Measurements from ENCODE around the gene OS9.
"Not testable (repeated sequence)": the region's sequence is repeated elsewhere in the genome, so short reads cannot be mapped to it uniquely, and the experiment has no call there.

Gene OS9

DNA sequence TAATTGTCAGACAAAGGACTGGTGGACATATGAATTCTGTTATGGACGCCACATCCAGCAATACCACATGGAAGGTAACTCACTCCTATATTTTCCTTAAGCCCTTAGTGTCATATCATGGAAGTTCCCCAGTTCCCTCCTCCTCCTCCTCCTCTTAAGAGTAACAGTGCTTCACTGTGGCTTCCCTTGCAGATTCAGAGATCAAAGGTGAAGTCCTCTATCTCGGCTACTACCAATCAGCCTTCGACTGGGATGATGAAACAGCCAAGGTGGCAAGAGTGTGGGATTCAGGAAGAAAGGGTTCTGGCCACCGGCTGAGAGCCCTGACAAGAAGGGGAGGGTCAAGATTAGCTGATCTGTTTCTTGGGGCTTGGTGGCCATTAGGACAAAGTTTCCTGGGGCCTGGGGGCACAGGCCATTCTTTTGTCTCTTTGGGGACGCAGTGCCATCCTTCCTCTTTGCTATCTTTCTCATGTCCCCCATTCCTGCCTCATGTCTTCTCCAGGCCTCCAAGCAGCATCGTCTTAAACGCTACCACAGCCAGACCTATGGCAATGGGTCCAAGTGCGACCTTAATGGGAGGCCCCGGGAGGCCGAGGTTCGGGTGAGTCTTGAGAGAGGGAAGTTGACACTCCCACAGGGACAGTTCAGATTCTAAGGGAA is 2.0 kb downstream of the OS9 start:
- no peak for DNase-seq

DNA sequence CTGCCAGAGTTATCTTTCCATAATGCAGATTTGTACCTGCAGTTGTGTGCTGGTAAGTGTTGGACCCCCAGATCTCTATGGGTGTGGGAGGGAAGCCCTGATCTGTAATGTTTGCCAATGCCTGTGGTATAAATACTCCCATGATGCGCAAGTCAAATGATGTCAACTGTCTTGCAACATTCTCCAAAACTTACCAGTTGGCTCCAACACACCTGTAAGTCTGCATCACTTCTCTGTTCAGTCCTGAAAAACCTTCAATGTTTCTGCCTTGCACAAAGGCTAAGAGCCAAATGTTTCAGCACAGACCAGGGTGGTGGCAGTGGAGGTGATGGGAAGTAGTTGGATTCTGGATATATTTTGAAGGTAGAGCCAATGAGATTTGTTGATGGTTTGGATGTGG is 3.1 kb downstream of the OS9 start:
- DNase-seq, result no peak

DNA sequence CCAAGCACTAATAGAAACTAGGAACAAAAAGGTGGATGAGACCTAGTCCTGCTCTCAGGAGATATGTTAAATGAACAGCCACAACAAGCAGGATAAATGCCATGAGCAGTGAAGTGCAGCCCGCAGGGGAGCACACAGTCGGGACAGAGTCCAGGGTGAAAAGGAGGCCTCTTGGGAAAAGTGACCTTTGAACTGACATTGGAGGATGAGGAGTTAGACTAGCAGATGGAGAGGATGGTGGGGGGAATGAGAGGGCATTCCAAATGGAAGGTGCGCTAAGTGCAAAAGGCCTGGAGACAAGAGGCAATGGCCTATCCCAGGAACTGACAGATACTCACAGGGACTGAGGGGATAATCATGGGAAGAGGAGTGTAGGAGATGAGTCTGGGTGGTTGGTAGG is 4.5 kb downstream of the OS9 start:
- no peak for DNase-seq

DNA sequence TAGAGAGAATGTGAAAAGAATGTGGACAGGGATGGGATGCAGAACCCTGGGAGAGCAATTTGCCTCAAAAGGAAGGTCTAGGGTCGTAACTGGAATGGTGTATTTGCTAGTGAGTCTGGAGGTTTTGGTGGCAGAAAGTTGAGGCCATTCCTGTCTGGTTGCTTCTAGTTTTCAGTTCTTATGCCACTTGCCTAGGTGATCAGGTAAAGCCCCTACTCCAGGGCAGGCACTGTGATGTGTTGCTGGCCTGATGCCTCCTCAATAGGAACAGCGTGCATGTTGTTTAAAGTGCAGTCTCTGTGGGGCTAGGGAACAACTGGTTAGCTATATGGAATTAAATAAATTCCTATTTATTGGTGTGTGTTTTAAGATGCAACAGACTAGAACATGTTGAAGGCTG is 6.4 kb downstream of the OS9 start:
- DNase-seq, result no peak

DNA sequence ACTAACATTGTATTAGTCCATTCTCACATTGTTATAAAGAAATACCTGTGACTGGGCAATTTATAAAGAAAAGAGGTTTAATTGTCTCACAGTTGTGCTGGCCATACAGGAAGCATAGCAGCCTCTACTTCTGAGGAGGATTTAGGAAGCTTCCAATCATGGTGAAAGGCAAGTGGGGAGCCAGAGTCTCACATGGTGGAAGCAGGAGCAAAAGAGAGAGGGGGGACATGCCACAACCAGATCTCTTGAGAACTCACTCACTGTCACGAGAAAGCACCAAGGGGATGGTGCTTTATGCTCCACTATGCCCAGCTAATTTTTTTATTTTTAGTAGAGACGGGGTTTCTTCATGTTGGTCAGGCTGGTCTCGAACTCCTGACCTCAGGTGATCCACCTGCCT is 13.3 kb downstream of the OS9 start:
- DNase-seq, result no peak

DNA sequence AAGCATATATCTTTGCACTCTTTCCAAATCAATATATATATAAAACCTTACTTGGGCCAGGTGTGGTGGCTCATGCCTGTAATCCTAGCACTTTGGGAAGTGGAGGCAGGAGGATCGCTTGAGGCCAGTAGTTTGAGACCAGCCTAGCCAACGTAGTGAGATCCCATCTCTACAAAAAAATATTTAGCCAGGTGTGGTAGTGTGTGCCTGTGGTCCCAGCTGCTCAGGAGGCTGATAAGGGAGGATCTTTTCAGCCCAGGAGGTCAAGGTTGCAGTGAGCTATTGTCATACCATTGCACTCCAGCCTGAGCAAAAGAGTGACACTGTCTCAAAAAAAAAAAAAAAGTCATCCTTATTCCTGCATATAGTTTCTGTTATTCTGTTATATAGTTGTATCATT is 14.4 kb downstream of the OS9 start:
- no peak for DNase-seq

DNA sequence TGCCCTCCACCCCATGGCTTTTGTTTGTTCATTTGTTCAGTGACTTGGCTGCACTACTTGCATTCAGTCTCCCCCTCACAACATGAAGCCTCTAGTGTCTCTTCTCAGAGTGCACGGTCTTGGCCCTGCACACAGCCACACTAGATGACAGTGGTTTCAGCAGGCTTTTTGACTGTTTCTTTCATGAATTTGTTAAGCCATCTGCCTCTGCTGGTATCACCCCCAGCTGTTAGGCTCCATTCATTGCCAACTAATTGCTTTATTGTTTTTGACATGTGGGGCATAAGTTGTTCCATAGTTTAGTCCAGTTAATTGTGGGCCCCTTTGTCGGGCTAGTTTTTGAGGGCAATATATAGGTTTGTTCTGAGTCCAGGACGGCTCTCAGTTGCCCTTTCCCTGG is 18.8 kb downstream of the OS9 start:
- DNase-seq, result no peak

DNA sequence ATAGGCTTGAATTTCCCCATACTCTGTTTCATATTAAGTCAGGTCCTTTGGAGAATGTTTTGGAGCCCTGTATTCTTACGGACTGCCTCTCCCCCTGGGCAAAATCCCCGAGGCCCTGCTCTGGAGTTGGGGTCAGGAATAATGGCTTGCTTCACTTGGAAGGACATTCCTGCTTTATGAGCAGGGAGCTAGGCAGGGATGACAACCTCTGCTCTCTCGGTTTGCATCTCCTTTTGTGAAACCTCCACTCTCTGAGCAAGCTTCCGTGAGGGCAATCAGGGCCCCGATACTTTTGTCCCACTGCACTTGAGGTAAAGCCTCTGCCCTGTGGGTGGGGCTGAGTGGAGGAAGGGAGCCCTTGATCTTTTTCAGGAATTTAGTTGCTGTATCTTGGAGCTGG is 19.3 kb downstream of the OS9 start:
- no peak for DNase-seq

DNA sequence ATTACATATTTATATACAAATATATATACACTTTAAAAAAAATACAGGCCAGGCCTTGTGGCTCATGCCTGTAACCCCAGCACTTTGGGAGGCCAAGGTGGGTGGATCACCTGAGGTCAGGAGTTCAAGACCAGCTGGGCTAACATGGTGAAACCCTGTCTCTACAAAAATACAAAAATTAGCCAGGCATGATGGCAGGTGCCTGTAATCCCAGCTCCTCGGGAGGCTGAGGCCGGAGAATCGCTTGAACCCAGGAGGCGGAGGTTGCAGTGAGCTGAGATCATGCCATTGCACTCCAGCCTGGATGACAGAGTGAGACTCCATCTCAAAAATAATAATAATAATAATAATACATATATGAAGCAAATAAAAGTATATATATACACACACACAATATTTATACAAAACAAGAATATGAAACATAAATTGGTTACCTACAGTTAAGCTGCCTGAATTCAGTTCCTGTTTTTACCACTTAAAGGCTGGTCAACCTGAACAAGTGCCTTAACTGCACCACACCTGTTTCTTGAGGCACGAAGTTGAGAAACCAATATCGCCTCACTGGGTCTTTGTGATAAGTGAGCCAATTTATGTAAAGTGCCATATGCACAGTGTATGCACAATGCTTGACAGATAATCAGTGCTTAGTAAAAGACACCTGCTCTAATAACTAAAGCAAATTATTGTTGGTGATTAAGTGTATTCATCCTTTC is 21.3 kb downstream of the OS9 start:
- DNase-seq, result not testable (repeated sequence)

DNA sequence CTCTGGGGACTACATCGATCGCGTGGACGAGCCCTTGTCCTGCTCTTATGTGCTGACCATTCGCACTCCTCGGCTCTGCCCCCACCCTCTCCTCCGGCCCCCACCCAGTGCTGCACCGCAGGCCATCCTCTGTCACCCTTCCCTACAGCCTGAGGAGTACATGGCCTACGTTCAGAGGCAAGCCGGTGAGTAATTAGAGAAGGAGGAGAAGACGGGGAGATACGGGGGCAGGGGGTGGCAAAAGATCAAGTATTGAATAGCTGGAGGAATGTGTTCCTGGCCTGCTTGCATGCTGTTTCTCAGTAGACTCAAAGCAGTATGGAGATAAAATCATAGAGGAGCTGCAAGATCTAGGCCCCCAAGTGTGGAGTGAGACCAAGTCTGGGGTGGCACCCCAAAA is 21.9 kb downstream of the OS9 start:
- DNase-seq, result no peak

DNA sequence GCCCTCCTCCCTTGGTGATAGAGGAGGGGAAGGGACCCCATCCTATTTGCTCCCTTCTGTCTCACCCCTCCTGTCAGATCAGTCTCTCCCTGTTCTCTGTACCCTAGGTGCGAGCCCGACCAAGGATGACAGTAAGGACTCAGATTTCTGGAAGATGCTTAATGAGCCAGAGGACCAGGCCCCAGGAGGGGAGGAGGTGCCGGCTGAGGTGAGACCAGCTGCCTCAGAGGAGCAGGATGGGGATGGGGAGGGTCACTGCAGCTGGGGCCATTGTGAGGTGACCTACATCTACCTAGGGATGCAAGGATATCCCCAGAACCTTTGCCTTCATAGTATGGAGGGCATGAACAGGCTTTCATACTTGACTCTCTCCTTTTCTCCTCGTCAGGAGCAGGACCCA is 22.4 kb downstream of the OS9 start:
- no peak for DNase-seq

DNA sequence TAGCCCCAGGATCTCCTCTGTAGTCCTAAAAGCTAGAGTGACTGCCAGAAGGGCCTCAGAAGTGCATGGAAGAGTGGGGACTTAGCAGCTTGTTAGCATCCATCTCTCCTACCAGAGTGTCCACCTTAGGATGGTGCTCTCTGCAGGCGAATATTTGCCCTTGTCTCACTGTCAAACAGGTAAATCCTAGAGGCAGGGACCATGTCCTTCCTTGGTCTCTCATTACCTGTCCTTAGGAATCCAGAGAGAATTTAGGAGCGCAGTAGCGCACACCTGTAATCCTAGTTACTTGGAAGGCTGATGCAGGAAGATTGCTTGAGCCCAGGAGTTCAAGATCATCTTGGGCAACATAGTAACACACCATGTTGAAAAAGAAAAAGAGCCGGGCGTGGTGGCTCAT is 23.2 kb downstream of the OS9 start:
- no peak for DNase-seq

DNA sequence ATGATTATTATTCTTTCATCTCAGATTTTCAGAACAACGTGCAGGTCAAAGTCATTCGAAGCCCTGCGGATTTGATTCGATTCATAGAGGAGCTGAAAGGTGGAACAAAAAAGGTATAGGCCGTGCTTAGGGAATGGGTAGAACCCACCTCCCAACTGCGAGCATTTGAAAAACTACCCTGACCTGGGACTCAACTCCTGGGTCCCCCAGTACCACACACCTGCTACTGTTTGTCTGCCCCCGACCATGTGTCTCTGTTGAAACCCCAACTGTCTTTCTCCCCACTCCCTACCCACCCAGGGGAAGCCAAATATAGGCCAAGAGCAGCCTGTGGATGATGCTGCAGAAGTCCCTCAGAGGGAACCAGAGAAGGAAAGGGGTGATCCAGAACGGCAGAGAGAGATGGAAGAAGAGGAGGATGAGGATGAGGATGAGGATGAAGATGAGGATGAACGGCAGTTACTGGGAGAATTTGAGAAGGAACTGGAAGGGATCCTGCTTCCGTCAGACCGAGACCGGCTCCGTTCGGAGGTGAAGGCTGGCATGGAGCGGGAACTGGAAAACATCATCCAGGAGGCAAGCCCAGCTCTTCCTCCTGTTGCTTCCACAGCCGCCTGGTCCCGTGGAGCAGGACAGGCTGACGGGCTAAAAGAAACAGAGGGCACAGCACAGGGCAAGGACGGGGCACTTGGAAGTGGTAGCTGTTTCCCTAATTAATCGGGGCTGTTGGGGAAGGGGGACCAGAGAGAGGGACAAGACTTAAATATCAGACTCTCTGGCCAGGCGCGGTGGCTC is 24.1 kb downstream of the OS9 start:
- no peak for DNase-seq

DNA sequence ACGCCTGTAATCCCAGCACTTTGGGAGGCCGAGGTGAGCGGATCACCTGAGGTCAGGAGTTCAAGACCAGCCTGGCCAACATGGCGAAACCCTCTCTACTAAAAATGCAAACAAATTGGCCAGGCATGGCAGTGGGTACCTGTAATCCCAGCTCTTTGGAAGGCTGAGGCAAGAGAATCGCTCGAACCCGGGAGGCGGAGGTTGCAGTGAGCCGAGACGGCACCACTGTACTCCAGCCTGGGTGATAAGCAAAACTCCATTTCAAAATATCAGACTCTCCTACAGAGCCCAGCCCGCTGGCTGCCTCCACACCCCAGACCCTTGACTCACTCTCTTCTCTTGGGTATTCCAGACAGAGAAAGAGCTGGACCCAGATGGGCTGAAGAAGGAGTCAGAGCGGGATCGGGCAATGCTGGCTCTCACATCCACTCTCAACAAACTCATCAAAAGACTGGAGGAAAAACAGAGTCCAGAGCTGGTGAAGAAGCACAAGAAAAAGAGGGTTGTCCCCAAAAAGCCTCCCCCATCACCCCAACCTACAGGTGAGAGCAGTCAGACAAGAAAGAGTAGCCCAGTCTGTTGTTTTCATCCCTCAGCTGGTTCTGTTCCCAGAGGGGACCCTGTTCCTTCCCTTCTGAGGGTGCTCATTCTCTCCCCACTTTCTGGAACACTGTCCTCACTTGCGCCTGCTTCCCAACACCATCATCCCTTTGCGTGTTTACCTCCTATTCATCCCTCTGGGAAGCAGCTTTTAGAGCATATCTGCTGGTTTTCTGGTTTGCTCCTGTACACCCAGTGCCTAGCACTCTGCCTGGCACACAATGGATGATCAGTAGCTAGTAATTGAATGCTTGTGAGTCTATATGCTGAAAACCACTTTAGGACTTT is 25.0 kb downstream of the OS9 start:
- no peak for DNase-seq

DNA sequence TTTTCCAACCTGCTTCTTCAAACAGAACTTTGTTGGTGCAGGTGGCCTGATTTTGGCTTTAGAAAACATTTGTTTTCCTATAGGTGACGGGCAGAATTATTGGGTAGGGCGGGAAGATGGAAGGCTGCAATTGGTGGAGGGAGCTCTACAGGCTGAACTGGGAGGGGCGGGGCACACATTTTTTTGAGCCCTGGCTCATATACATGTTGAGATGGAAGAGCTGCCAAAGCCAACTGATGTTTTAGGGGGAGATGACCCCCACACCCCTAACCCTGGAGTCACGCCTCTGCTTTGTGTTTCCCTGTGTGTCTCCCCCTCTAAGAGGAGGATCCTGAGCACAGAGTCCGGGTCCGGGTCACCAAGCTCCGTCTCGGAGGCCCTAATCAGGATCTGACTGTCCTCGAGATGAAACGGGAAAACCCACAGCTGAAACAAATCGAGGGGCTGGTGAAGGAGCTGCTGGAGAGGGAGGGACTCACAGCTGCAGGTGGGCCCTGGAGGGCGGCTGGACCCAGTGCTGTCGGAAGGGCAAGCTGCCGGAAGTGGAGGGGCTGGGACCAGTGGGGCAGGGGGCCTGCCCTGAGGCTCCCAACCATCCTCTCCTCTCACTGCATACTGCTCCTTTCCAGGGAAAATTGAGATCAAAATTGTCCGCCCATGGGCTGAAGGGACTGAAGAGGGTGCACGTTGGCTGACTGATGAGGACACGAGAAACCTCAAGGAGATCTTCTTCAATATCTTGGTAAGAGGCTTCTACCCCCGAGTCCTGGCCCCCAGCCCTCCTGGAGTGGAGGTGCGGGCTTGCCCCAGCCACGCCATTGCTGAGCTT is 26.1 kb downstream of the OS9 start:
- no peak for DNase-seq

DNA sequence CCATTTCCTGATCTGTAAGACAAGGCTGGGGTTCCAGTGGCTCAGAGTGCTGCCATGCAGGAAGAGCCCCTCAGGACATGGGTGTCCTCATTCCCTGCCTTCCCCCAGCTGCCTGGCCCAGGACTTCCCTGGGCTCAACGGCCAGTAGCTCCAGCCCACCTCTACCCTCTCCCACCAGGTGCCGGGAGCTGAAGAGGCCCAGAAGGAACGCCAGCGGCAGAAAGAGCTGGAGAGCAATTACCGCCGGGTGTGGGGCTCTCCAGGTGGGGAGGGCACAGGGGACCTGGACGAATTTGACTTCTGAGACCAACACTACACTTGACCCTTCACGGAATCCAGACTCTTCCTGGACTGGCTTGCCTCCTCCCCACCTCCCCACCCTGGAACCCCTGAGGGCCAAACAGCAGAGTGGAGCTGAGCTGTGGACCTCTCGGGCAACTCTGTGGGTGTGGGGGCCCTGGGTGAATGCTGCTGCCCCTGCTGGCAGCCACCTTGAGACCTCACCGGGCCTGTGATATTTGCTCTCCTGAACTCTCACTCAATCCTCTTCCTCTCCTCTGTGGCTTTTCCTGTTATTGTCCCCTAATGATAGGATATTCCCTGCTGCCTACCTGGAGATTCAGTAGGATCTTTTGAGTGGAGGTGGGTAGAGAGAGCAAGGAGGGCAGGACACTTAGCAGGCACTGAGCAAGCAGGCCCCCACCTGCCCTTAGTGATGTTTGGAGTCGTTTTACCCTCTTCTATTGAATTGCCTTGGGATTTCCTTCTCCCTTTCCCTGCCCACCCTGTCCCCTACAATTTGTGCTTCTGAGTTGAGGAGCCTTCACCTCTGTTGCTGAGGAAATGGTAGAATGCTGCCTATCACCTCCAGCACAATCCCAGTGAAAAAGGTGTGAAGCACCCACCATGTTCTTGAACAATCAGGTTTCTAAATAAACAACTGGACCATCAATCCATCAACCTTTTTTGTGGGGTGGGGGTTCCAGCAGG is 27.0 kb downstream of the OS9 start:
- no peak for DNase-seq

DNA sequence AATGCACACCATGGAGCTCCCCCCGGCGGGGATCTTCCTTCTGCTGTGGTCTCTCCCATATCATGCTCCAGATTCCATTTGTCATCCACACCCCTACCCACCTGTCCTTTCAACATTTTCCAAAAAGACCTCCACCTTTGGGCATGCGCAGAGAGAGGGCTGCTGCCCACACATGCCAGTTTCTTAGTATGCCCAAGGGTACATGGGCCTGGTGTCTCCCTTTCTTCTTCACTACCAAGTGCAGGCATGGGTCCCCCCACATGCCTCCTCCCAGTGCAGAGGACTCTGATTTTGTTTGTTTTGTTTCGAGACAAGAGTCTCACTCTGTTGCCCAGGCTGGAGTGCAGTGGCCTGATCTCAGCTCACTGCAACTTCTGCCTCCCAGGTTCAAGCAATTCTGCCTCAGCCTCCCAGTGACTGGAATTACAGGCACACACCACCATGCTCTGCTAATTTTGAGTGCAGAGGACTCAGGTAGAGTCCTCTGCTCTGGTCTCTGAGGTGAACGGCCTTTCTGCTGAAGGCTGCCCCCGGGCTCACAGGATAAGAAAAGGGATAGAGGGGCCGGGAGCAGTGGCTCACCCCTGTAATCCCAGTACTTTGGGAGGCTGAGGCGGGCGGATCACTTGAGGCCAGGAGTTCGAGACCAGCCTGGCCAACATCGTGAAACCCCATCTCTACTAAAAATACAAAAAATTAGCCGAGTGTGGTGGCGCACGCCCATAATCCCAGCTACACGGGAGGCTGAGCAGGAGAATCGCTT is 28.1 kb downstream of the OS9 start:
- DNase-seq, result not testable (repeated sequence)

DNA sequence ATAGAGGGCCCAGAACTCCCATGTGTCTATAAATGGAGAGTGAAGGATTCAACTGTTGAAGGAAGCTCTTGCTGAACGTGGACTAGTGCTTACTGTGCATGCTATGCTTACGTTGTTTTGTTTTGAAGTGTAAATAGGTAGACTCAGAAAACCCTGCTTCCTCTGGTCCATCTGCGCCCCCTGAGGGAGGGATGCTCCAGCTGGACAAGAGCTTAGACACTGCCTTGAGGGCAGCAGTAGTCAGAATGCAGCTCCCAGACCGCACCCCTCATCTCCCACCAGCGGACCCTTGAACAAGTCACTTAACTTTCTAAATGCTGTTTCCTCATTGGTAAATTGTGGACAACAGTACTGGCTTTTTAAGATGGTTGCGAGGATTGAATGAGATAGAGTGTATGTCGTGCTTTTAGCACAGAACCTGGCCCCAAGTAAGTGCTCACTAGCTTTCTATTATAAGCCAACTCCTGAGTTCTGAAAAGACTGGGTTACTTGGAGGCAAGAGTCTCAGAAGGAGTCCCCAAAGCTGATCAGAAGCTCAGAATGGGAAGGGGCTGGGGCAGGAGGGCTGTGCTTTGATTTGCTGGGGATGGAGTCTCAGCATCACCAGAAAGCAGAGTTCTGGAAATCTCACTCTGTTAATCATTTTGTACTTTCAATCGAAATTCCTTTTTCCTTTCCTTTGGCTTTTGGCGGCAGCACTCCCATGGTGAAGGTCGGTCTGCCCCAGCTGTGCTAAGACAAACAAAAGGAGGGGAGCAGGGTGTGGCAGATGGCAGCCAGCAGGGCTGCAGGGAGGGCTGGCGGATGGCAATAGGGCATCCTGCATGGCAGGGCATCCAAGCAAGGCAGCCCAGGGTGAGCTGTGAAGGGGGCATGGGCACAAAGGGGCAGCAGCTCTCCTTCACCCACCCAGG is 29.0 kb downstream of the OS9 start:
- DNase-seq, result no peak

DNA sequence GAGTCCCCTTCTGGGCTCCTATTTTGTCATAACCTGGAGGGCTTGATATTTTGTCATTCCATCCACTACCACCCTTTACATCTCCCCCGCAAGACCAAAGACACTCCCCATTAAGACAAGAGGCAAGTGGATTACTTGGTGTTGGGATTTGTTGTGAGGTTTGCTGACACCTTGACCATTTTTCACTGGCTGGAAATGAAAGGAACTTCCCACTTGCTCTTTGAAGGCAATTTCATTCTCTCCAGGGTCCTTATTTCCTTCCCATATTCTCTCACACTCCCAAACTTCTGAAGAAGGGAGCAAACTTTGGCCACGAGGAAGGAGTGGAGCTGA is 29.7 kb downstream of the OS9 start:
- no peak for DNase-seq
